Adrenal gland (tissue), 5 donors: ENCODE data around the gene COL1A1.

Experiments used
- POLR2A ChIP-seq, 2 donors: fragments of 450-650 bp; IDR thresholded peaks; one replicate each; pipeline ENCODE4 v1.6.1; 2017; ENCODE audit warnings: antibody characterized with exemption in 2 of 2, mild to moderate bottlenecking in 2 of 2, moderate library complexity in 1 of 2
- TF ChIP-seq, protein P1 (sequence below), 6 experiments: fragments of 450-650 bp in 4 of 6; fragments of 200-600 bp in 2 of 6; sonication (generic) in 1 of 6; IDR thresholded peaks; 1 replicate in 5 of 6; 2 replicates in 1 of 6; pipeline versions ENCODE4 v1.5.1 to v1.8.0; 2016 to 2021; ENCODE audit warnings: antibody characterized with exemption in 6 of 6, mild to moderate bottlenecking in 2 of 6, moderate library complexity in 1 of 6
- donor health status: DM: no; HTN: no; CAD: no.

DNA sequence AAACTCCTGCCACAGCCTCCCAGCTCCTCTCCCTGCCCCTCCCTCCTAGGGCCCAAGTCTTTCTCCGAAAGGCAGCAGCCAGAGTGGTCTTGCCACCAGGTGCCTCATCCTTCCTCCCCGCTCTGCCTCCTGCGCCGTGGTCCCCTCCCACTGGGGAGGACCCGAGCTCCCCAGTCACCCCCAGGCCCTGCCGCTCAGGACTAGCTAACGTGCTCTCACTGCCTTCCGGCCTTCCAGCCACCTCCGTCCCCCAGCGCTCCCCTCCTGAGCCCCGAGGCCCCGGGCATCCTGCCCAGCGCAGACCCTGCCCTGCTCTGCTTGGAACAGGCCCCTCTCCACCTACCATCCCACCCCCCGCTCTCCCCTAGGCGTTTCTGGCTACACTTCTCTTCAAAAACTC lies 19.4 kb upstream of the COL1A1 start:
- TF ChIP-seq, protein P1, sequence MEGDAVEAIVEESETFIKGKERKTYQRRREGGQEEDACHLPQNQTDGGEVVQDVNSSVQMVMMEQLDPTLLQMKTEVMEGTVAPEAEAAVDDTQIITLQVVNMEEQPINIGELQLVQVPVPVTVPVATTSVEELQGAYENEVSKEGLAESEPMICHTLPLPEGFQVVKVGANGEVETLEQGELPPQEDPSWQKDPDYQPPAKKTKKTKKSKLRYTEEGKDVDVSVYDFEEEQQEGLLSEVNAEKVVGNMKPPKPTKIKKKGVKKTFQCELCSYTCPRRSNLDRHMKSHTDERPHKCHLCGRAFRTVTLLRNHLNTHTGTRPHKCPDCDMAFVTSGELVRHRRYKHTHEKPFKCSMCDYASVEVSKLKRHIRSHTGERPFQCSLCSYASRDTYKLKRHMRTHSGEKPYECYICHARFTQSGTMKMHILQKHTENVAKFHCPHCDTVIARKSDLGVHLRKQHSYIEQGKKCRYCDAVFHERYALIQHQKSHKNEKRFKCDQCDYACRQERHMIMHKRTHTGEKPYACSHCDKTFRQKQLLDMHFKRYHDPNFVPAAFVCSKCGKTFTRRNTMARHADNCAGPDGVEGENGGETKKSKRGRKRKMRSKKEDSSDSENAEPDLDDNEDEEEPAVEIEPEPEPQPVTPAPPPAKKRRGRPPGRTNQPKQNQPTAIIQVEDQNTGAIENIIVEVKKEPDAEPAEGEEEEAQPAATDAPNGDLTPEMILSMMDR (IDR thresholded peaks at IDR 0.05) = no peak
- no peak for TF ChIP-seq POLR2A (IDR thresholded peaks at IDR 0.05)
